Body of pancreas (tissue), 4 donors: Measurements from ENCODE around the gene CDKN3. TPM values are rescaled to one million over a fixed set of nuclear protein-coding genes. Genes with fewer than 3 reads are reported as not detected.
"Not testable (repeated sequence)": the region's sequence is repeated elsewhere in the genome, so short reads cannot be mapped to it uniquely, and the experiment has no call there.

Experiments
- ATAC-seq: fragments of 150-250 bp; one replicate; pipeline ENCODE4 v1.9.1; 2016
- DNase-seq, 4 donors: peaks; one replicate each; pipeline ENCODE4 v3.0.0-alpha.2; 2019
- H3K27ac ChIP-seq, 4 donors: fragments of 200-600 bp; sonication (generic); 1 replicate in 3 of 4; 2 replicates in 1 of 4; pipeline versions ENCODE4 v1.5.1 to v1.6.1; 2016 to 2019; ENCODE audit warnings: mild to moderate bottlenecking in 1 of 4, mixed read lengths in 1 of 4, moderate library complexity in 1 of 4
- H3K27me3 ChIP-seq, 2 donors: fragments of 200-600 bp; sonication (generic); one replicate each; pipeline ENCODE4 v1.6.0; 2016; ENCODE audit warnings: mild to moderate bottlenecking in 1 of 2
- H3K36me3 ChIP-seq, 2 donors: fragments of 200-600 bp; sonication (generic); replicated peaks in 1 of 2; 2 replicates each; pipeline ENCODE4 v1.5.1; 2016; ENCODE audit warnings: low read depth in 2 of 2; ENCODE audit not compliant: insufficient read depth in 1 of 2
- H3K4me1 ChIP-seq: fragments of 200-600 bp; sonication (generic); one replicate; pipeline ENCODE4 v1.6.0; 2016
- H3K4me3 ChIP-seq, 2 donors: fragments of 200-600 bp; sonication (generic); 1 replicate in 1 of 2; 2 replicates in 1 of 2; pipeline ENCODE4 v1.5.1; 2016 to 2019
- H3K9me3 ChIP-seq, 3 donors: fragments of 200-600 bp; sonication (generic); 1 replicate in 2 of 3; 2 replicates in 1 of 3; pipeline ENCODE4 v1.5.1; 2016
- POLR2A ChIP-seq, 3 donors: fragments of 450-650 bp; IDR thresholded peaks; one replicate each; pipeline ENCODE4 v1.6.1; 2016; ENCODE audit warnings: antibody characterized with exemption in 3 of 3, mild to moderate bottlenecking in 2 of 3
- WGBS, 2 donors: methylation state at CpG; one replicate each; pipeline ENCODE4 v1.1.5; 2017; 5-methylcytosine and 5-hydroxymethylcytosine counted together
- intact Hi-C: fragments of 100-400 bp; cut with DNase I; formaldehyde crosslinking; loops from one replicate; pipeline ENCODE4 v1.15.1; 2023
- total RNA-seq, 2 donors: library from RNA; depleted of rRNA; stranded (reverse); fragments of >200 nt; gene quantifications; one replicate each; pipeline ENCODE4 v1.1.0, GENCODE V29; 2016
- TF ChIP-seq, protein P1 (sequence below), 7 experiments: fragments of 450-650 bp in 4 of 7; fragments of 200-600 bp in 3 of 7; sonication (generic) in 3 of 7; IDR thresholded peaks; one replicate each; pipeline ENCODE4 v1.5.1; 2016 to 2019; ENCODE audit warnings: antibody characterized with exemption in 7 of 7

The CDKN3 gene
- total RNA-seq, 2 donors from 2014 or later, result not detected

DNA sequence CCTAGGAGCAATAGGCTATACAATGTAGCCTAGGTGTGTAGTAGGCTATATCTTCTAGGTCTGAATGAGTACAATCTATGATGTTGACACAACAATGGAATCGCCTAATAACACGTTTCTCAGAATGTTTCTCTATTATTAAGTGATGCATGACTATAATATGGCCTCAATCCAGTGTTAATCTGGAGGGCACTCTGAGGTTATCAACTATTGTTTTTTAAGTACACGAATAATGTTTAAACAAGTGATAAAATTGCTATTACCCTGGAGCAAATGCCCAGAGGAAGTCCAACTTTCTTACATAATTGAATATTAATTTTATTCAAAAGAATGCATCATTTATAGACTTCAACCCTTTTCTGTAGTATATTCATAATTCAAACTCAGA, 60.8 kb downstream of the CDKN3 start:
- DNase-seq, result no peak
- Histone ChIP-seq H3K4me3 (no peak overlapping the region), H3K36me3 (no peaks in the 10 kb centered on the region), H3K27me3 (peaks cover 0 to 21% of the 10 kb centered on the region in 2 donors), H3K27ac (no peak overlapping the region), H3K4me1 (no peaks in the 10 kb centered on the region), H3K9me3 (peaks cover 0 to 8% (median 0%) of the 10 kb centered on the region in 3 donors)
- intact Hi-C loops, result no loop called here
- TF ChIP-seq, protein P1, sequence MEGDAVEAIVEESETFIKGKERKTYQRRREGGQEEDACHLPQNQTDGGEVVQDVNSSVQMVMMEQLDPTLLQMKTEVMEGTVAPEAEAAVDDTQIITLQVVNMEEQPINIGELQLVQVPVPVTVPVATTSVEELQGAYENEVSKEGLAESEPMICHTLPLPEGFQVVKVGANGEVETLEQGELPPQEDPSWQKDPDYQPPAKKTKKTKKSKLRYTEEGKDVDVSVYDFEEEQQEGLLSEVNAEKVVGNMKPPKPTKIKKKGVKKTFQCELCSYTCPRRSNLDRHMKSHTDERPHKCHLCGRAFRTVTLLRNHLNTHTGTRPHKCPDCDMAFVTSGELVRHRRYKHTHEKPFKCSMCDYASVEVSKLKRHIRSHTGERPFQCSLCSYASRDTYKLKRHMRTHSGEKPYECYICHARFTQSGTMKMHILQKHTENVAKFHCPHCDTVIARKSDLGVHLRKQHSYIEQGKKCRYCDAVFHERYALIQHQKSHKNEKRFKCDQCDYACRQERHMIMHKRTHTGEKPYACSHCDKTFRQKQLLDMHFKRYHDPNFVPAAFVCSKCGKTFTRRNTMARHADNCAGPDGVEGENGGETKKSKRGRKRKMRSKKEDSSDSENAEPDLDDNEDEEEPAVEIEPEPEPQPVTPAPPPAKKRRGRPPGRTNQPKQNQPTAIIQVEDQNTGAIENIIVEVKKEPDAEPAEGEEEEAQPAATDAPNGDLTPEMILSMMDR (IDR thresholded peaks at IDR 0.05), result no peak
- no peak for TF ChIP-seq POLR2A (IDR thresholded peaks at IDR 0.05)
- no peak for ATAC-seq
- WGBS, 2 donors, result 12 to 22% methylated on average over 3 of the region's 3 CpGs

GRCh38 chr14:54458536-54458935, 61.7 kb downstream of the CDKN3 start:
- H3K36me3 ChIP-seq, H3K4me1 ChIP-seq, ATAC-seq, H3K27ac ChIP-seq, DNase-seq, intact Hi-C loops, H3K4me3 ChIP-seq, H3K9me3 ChIP-seq: not testable (repeated sequence)
- peaks cover 0 to 22% of the 10 kb centered on the region in 2 donors for H3K27me3 ChIP-seq

DNA sequence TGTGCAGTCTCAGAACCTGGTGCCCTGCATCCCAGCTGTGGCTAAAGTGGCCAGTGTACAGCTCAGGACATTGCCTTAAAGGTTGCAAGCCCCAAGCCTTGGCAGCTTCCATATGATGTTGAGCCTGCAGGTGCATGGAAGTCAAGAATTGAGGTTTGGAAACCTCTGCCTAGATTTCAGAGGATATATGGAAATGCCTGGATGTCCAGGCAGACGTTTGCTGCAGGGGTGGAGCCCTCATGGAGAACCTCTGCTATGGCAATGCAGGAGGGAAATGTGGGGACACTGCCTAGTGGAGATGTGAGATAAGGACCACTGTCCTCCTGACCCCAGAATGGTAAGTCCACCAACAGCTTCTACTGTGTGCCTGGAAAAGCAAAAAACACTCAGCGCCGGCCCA, 62.3 kb downstream of the CDKN3 start:
- H3K9me3 ChIP-seq, result peaks cover 0 to 8% (median 0%) of the 10 kb centered on the region in 3 donors
- H3K27me3 ChIP-seq, result peaks cover 0 to 18% of the 10 kb centered on the region in 2 donors
- H3K27ac ChIP-seq, result no peak overlapping the region
- H3K4me1 ChIP-seq, result no peaks in the 10 kb centered on the region
- 72 to 88% methylated on average over 3 of the region's 3 CpGs for WGBS, 2 donors
- DNase-seq (no peak), ATAC-seq (no peak)
- intact Hi-C loops, result no loop called here
- TF ChIP-seq POLR2A (IDR thresholded peaks at IDR 0.05), result no peak
- TF ChIP-seq, protein P1 (IDR thresholded peaks at IDR 0.05), result no peak
- no peak overlapping the region for H3K4me3 ChIP-seq
- no peaks in the 10 kb centered on the region for H3K36me3 ChIP-seq

- H3K4me1 ChIP-seq, result no peaks in the 10 kb centered on the region
- no peaks in the 10 kb centered on the region for H3K36me3 ChIP-seq
- WGBS, 2 donors, result 54 to 70% methylated on average over 5 of the region's 5 CpGs
- H3K4me3 ChIP-seq, result no peak overlapping the region
- H3K9me3 ChIP-seq, result peaks cover 0 to 10% (median 0%) of the 10 kb centered on the region in 3 donors
- H3K27ac ChIP-seq, result no peak overlapping the region
- intact Hi-C loops, result no loop called here
- H3K27me3 ChIP-seq, result peaks cover 0 to 10% of the 10 kb centered on the region in 2 donors
- TF ChIP-seq, protein P1 (IDR thresholded peaks at IDR 0.05), result no peak
- TF ChIP-seq POLR2A (IDR thresholded peaks at IDR 0.05), result no peak
- DNase-seq (no peak), ATAC-seq (no peak)
These were observed 65.2 kb downstream of the CDKN3 start for GRCh38 chr14:54462048-54462447.

DNA sequence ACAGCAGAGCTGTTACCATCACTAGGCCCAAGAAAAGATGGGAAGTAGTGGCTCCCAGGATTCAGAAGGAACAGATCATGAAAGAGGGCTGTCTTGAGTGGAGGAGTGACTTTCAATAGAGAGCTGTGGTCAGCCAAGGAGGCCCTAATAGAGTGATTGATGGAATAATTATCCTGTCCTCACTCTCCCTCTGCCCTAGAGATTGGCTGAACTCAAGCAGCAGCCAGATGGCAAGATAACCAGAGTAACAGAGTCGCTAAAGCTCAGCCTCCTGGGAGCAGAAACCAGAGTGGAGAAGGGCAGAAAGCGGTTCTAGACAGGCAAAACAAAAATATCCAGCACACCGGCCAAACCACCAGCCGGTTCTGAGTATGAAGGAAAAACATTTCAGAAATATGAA, 68.8 kb downstream of the CDKN3 start:
- H3K4me3 ChIP-seq, result no peak overlapping the region
- H3K27me3 ChIP-seq, result peaks cover 0 to 10% of the 10 kb centered on the region in 2 donors
- no peak for TF ChIP-seq POLR2A (IDR thresholded peaks at IDR 0.05)
- TF ChIP-seq, protein P1 (IDR thresholded peaks at IDR 0.05), result no peak
- no peak overlapping the region for H3K27ac ChIP-seq
- H3K36me3 ChIP-seq, result no peaks in the 10 kb centered on the region
- 80 to 87% methylated on average over 4 of the region's 4 CpGs for WGBS, 2 donors
- ATAC-seq (no peak), DNase-seq (no peak)
- H3K9me3 ChIP-seq, result peaks cover 0 to 9% (median 0%) of the 10 kb centered on the region in 3 donors
- intact Hi-C loops, result no loop called here
- peaks cover 4% of the 10 kb centered on the region for H3K4me1 ChIP-seq
